OCI-LY1 (cell line): ENCODE measurements around the gene ARL8A.

Experiments
- EZH2 ChIP-seq: fragments of 200-600 bp; sonication (generic), shearing (Covaris generic); IDR thresholded peaks from 2 replicates; pipeline ENCODE4 v1.8.0; 2017; ENCODE audit warnings: borderline replicate concordance, mixed run types, mild to moderate bottlenecking, antibody characterized with exemption, low read length, moderate library complexity, mixed read lengths
- TF ChIP-seq, protein P1 (sequence below): fragments of 200-600 bp; sonication (generic), shearing (Covaris generic); IDR thresholded peaks from 2 replicates; pipeline ENCODE4 v1.5.1; 2017; ENCODE audit warnings: mild to moderate bottlenecking, antibody characterized with exemption, low read length, moderate library complexity, mixed read lengths

DNA sequence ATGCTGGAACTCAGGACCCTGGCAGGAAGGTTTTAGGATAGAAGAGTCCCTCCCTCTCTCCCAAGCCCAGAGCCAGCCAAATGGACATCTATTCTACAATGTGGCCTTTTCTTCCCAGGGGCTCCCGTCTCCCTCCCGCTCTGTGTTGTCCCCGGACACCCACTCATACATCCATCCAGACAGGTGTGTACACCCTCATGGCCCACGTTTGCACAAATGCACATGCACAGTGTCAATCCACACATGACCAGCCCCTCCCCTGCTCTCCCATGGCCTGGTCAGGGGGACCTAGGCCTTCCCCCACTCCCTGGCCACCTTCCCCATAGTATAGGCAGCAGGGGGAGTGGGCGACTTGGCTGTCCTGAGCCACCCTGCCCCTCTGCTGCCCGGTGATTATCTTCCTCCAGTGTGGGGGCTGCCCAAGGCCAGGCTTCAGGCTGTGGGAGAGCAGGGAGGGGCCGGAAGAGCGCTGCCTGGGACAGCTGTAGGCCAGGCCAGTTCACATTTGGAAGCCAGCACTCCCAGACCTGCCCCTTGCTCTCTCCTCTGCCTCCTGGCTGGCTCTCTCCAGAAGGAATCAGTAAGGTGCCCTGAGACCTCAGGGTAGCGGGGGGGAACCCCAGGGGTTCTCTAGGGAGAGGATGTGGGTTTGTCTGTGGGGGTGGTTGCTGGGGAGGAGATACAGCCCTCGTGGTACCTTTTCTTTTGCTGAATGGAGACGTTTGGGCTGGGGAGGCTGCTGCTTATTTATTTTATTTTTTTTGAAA is 19.9 kb upstream of the ARL8A start:
- TF ChIP-seq, protein P1, sequence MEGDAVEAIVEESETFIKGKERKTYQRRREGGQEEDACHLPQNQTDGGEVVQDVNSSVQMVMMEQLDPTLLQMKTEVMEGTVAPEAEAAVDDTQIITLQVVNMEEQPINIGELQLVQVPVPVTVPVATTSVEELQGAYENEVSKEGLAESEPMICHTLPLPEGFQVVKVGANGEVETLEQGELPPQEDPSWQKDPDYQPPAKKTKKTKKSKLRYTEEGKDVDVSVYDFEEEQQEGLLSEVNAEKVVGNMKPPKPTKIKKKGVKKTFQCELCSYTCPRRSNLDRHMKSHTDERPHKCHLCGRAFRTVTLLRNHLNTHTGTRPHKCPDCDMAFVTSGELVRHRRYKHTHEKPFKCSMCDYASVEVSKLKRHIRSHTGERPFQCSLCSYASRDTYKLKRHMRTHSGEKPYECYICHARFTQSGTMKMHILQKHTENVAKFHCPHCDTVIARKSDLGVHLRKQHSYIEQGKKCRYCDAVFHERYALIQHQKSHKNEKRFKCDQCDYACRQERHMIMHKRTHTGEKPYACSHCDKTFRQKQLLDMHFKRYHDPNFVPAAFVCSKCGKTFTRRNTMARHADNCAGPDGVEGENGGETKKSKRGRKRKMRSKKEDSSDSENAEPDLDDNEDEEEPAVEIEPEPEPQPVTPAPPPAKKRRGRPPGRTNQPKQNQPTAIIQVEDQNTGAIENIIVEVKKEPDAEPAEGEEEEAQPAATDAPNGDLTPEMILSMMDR, result no peak
- TF ChIP-seq EZH2, result no peak
